SK-N-SH treated with all-trans-retinoic acid at 6 μM for 48 hours (cell line): ENCODE measurements around the gene PFKFB2.

ENCODE experiments used
- POU6F1 ChIP-seq: fragments of 250-450 bp; sonication (Bioruptor Pico); IDR thresholded peaks from 2 replicates; pipeline ENCODE4 v1.8.0; 2021; ENCODE audit warnings: low read depth, mild to moderate bottlenecking, moderate library complexity, borderline replicate concordance
- ZFP3 ChIP-seq: fragments of 250-450 bp; sonication (Bioruptor Pico); IDR thresholded peaks from 2 replicates; pipeline ENCODE4 v1.5.0; 2020; ENCODE audit warnings: mild to moderate bottlenecking, moderate library complexity
- ZNF565 ChIP-seq: fragments of 450-650 bp; formaldehyde crosslinking; conservative IDR thresholded peaks from 2 replicates; pipeline ENCODE4 v1.5.0; 2020; ENCODE audit warnings: low read depth, mild to moderate bottlenecking, moderate library complexity

- TF ChIP-seq POU6F1 (no peak), ZNF565 (CRISPR knock-in tag) (no peak), ZFP3 (CRISPR knock-in tag) (no peak)
Observed at GRCh38 chr1:207103892-207104373, 50.9 kb downstream of the PFKFB2 start, which contains the start of gene C4BPA.
